GM19395 (cell line): ENCODE measurements around the gene OR2T1.
"Not testable (repeated sequence)": the region's sequence is repeated elsewhere in the genome, so short reads cannot be mapped to it uniquely, and the experiment has no call there.

Experiments
- ATAC-seq: cut with Tn5 transposase; IDR thresholded peaks from one replicate; pipeline ENCODE4 v1.9.1; 2021; ENCODE audit warnings: mild to moderate bottlenecking, moderate library complexity; ENCODE audit not compliant: unreplicated experiment

Gene OR2T1

DNA sequence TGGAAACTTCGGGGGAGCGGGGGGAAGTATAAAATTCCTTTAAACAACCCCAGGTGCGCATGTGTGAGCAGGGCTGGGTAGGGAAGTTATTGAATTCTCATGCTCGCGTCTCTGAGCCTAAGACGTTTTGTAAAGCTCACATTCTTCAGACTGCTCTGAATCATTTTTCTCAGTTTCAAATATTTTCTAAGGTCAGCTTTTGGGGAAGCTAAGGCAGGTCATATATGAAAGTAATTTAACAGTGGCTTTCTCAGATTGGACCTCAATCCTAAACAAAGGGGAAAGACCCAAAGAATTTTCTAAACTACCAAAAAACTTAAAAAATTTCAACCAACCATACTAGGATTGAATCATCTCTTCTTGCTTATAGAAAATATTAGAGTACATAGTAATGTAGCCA, 32.1 kb downstream of the OR2T1 start:
- ATAC-seq = peak; percentile 59

DNA sequence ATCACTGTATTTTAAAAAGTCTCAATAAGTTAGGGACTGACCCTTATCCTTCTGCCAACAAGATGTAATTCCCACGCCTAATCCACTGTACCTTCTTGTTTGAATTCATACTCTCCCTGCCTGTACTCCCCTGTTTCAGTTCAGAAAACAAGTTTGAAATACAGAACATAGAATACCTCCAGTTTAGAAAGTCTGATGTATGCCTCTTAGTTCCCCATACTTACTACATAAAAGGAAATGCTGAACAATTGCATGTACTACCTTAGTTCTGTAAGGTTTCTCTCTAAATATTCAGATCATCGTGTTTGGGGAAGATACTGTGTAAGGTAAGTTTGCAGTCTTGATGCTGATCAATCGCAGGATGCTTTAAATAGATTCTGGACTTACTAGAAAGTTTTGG, 33.5 kb downstream of the OR2T1 start:
- ATAC-seq = peak; percentile 80

GRCh38 chr1:248438668-248439067, 35.8 kb downstream of the OR2T1 start:
- not testable (repeated sequence) for ATAC-seq

- not testable (repeated sequence) for ATAC-seq
These were observed 36.4 kb downstream of the OR2T1 start for GRCh38 chr1:248439283-248439682.

DNA sequence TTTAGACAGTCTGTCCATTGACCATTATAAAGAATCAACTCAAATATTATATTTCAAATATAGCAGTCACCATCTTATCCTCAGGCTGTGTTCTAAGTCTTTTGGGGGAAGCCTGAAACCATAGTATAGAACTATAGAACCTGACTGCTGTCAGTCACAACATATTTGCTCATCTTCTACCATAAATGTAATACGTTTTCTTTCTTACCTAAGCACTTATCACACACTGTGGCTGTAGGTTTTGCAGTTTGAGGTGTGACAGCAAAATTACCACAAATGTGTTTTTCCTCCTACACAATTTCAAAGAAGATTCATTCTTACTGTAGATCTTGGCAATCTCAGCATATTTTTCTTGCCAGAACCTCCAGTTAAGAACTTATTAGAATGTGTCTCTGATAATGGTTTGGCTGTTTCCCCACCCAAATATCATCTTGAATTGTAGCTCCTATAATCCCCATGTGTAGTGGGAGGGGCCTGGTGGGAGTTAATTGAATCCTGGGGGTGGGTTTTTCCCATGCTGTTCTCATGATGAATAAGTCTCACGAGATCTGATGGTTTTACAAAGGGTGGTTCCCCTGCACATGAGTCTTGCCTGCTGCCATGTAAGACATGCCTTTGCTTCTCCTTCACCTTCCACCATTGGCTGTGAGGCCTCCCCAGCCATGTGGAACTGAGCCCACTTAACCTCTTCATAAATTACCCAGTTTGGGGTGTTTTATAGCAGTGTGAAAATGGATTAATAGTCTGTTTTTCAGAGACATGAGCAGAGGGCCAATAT, 39.8 kb downstream of the OR2T1 start:
- ATAC-seq = not testable (repeated sequence)

DNA sequence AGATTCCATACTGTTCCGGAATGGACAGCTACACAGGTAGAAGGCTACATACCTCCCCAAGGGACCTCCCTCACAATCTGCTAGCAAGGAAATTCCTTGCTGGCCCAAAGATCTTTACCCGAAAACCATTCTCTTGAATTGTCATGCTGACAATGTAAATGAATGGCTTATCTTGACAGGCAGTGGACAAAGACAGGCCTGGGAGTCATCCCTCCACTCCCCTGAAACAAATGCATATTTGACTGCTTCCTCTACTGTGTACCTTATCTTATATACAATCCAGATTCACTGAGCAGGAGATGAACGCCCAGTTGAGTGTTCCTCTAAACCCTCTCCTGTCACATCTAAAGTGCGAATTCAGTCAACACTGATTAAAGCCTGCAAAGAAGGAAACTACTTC, 41.8 kb downstream of the OR2T1 start:
- ATAC-seq = not testable (repeated sequence)

- ATAC-seq = not testable (repeated sequence)
These were observed 42.6 kb downstream of the OR2T1 start, which contains the start of gene OR2T2 for GRCh38 chr1:248445399-248445798. OR2T2 (plus strand) TSS chr1:248445637; CDS start chr1:248452798, 7,161 bp downstream.

- ATAC-seq = peak; percentile 47
These were observed 45.7 kb downstream of the OR2T1 start for GRCh38 chr1:248448409-248449074.

DNA sequence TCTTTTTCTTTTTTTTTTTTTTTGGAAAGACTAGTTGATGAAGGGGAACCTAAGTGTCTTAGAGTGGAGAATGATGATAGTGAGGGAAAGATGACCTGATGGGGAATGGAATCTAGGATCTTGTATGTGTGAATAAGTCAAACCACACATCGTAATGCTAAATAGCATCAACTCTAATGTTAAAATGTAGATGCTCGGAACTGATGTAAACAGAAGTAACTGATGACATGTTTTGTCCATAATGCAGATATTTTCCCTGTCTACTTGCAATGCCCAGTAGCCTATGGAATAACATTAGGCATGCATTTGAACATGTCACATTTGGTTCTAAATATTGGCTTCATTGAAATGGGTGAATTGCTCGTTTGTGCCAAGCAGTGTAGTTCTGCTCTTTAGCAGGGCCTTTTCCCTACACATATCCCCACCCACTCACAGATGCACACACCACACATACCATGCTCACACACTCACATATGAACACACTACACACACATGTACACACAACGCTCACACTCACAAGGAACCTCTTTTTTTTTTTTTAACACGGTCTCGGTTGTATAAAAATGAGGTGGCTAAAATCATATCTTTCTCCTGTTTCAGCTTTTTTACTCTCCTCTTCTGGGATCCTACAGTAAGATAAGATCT, 47.1 kb downstream of the OR2T1 start:
- peak; percentile 8 for ATAC-seq

GRCh38 chr1:248450466-248451145, 47.8 kb downstream of the OR2T1 start:
- peak; percentile 66 for ATAC-seq

DNA sequence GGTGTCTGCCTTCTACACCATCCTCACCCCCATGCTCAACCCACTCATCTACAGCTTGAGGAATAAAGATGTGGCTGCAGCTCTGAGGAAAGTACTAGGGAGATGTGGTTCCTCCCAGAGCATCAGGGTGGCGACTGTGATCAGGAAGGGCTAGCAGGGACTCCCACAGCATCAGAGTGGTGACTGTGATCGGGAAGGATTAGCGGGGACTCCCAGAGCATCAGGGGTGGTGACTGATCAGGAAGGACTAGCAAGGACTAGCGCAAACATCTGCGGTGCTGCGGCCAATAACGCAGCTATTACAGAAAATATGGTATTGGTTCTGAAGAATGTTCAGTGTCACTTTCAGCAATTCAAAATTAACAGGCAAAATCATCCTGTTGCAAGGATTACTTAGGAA, 50.8 kb downstream of the OR2T1 start:
- ATAC-seq = not testable (repeated sequence)

GRCh38 chr1:248455045-248455444, 52.2 kb downstream of the OR2T1 start:
- not testable (repeated sequence) for ATAC-seq

DNA sequence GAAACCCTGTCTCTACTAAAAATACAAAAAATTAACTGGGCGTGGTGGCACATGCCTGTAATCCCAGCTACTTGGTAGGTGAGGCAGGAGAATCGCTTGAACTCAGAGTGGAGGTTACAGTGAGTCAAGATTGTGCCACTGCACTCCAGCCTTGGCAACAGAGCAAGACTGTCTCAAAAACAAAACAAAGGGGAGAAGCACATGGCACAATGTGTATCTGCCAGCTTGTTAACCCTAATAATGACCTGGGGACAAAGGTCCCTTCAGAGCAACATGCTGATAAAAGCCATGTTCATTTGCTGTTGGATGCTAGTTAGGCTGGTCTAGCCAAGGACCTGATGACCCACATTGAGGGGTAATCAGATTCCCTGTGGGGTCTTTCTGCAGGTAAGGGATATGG, 53.8 kb downstream of the OR2T1 start:
- ATAC-seq = not testable (repeated sequence)
